Measurements from ENCODE around the gene ALDH1L2.

ALDH1L2 gene

DNA sequence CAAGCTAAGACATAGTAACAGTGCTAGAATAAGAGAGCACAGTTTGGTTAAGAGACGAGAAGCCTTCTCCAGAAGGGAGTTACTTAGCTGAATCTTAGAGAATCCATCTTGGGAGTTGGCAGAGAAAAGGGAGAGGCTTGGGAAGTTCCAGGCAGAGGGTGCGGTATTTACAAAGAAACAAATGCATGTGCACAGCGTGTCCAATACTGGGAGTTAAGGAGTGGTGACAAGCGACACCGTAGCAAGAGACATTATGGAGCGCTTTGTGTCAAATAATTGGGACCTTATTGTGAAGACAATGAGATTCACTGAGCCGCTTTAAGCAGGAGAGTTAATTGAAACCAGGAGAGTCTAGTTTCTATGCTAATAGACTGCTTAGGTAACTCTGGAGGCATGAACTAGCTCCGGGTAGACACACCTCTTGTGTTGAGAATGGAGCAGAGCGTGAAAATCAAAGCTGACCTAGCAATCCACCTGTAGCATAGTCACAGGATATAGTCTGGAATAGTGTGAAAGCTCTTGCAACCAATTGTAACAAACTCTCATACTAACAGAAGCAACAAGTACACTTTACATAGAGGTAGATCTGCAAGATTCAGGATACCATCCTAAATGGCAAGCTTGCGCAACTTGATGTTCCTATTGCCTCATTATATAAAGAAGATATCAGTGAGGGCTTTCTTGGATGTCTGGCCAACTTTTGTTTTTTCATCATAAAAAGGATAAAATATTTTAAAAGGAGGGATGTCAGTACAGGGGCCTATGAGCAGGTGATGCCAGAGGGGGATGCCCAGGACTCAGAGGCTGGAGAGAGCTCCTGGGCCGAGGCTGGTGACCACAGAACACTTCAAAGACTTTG is 5.3 kb downstream of the ALDH1L2 start:
- DNase-seq (ENCODE audit: insufficient read length) = no peak
- TF ChIP-seq TAF1 (IDR thresholded peaks at IDR 0.05; ENCODE audit: borderline replicate concordance, low read depth, low read length) (no peak), POLR2A (IDR thresholded peaks at IDR 0.05; ENCODE audit: low read depth, low read length) (no peak), POLR2AphosphoS5 (IDR thresholded peaks at IDR 0.05; ENCODE audit: low read depth, low read length) (no peak)
- FAIRE-seq = no peak

DNA sequence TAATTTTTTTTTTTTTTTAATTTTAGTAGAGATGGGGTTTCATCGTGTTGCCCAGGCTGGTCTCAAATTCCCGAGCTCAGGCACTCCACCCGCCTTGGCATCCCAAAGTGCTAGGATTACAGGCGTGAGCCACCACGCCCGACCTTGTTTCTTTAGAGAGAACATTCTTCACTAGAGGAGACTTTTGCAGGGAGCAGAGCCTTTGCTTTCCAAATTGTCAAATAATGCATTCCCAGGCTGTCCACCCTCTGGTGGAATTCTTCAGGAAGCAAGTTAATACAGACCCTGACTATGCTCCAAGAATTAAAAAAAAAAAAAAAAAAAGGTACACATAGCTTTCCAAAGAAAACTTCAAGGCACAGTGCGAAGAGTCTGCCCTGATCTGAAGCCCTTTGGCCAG is 6.8 kb downstream of the ALDH1L2 start:
- no peak for FAIRE-seq
- TF ChIP-seq TAF1 (IDR thresholded peaks at IDR 0.05; ENCODE audit: borderline replicate concordance, low read depth, low read length) (no peak), POLR2A (IDR thresholded peaks at IDR 0.05; ENCODE audit: low read depth, low read length) (no peak), POLR2AphosphoS5 (IDR thresholded peaks at IDR 0.05; ENCODE audit: low read depth, low read length) (no peak)
- DNase-seq (ENCODE audit: insufficient read length) = no peak

DNA sequence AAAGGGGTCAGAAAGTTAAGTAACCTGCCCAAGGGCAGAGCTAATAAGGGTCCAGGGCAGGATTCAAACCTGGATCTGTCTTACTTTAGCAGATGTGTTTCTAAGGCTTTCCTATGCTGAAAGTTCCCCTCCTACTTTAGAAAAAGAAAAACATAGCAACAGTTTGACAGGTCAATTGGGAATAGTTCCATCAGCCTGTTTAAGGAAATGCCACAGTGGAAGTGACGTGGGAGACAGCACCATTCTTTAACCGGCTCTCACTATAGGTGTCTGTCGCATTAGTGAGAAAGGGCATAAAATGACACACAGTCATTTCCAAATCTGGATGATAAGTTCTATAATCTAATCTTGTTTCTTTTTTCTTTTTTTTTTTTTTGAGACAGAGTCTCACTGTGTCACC is 7.3 kb downstream of the ALDH1L2 start:
- no peak for FAIRE-seq
- DNase-seq (ENCODE audit: insufficient read length) = no peak
- no peak for TF ChIP-seq TAF1 (IDR thresholded peaks at IDR 0.05; ENCODE audit: borderline replicate concordance, low read depth, low read length)
- TF ChIP-seq POLR2A (IDR thresholded peaks at IDR 0.05; ENCODE audit: low read depth, low read length) = no peak

DNA sequence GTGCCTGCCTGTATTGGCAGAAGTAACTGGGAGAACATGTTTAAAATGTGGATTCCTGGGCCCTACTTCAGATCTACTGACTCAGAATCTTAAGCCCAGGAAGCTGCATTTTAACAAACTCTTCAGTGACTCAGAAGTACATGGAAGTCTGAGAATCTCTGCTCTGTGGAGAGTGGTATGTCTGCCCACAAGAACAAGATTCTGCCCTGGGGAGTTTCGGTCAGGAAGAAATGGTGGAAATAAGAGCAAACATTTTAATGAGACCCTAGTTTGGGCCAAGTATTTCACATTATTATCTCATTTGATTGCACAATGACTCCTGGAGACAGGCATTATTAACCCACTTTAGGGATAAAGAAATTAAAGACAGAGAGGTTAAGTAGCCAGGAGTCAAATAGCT is 8.2 kb downstream of the ALDH1L2 start:
- no peak for DNase-seq (ENCODE audit: insufficient read length)
- FAIRE-seq = no peak
- no peak for TF ChIP-seq POLR2AphosphoS5 (IDR thresholded peaks at IDR 0.05; ENCODE audit: low read depth, low read length)

DNA sequence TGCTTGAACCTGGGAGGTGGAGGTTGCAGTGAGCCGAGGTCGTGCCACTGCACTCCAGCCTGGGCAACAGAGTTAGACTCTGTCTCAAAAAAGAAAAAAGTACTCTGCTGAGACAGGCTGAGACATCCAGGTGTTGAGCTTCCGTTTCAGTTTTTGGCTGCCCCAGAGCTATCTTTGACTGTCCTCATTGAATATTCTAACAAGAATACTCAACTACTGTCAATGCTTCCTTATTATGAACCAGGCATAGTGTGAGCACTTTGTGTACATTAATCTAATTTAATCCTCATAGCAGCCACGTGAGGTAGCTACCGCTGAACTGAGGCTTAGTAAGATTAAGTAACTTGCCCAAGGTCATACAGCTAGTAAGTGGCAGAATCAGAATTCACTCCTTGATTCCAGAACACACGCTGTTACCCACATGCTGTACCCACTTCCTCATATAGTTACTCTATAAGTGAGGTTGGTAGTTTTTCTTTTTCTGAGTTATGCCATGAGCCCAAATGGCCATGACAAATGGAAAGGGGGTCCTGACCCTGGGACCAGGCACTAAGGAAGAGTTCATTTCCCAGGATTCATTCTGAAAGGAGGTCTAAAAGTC is 11.3 kb downstream of the ALDH1L2 start:
- FAIRE-seq (no peak), DNase-seq (ENCODE audit: insufficient read length) (no peak)
- no peak for TF ChIP-seq TAF1 (IDR thresholded peaks at IDR 0.05; ENCODE audit: borderline replicate concordance, low read depth, low read length)
- no peak for TF ChIP-seq POLR2A (IDR thresholded peaks at IDR 0.05; ENCODE audit: low read depth, low read length)
- no peak for TF ChIP-seq POLR2AphosphoS5 (IDR thresholded peaks at IDR 0.05; ENCODE audit: low read depth, low read length)

DNA sequence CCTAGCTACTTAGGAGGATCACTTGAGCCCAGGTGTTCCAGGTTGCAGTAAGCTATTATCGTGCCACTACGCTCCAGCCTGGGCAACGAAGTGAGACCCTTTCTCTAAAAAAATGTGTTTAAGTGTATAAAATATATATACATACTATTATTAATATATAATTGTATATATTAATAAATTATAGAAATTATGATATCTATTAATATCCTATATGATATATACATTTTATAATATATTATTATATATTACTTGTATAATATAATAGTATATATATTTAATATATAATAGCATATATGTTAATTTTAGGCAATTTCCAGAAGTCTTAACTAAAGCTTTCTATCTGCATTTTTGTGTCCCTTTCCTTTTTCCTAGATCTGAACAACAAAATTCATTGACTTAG is 12.3 kb downstream of the ALDH1L2 start:
- DNase-seq (ENCODE audit: insufficient read length) = no peak
- no peak for TF ChIP-seq POLR2A (IDR thresholded peaks at IDR 0.05; ENCODE audit: low read depth, low read length)
- no peak for TF ChIP-seq POLR2AphosphoS5 (IDR thresholded peaks at IDR 0.05; ENCODE audit: low read depth, low read length)
- no peak for TF ChIP-seq TAF1 (IDR thresholded peaks at IDR 0.05; ENCODE audit: borderline replicate concordance, low read depth, low read length)
- FAIRE-seq = no peak

DNA sequence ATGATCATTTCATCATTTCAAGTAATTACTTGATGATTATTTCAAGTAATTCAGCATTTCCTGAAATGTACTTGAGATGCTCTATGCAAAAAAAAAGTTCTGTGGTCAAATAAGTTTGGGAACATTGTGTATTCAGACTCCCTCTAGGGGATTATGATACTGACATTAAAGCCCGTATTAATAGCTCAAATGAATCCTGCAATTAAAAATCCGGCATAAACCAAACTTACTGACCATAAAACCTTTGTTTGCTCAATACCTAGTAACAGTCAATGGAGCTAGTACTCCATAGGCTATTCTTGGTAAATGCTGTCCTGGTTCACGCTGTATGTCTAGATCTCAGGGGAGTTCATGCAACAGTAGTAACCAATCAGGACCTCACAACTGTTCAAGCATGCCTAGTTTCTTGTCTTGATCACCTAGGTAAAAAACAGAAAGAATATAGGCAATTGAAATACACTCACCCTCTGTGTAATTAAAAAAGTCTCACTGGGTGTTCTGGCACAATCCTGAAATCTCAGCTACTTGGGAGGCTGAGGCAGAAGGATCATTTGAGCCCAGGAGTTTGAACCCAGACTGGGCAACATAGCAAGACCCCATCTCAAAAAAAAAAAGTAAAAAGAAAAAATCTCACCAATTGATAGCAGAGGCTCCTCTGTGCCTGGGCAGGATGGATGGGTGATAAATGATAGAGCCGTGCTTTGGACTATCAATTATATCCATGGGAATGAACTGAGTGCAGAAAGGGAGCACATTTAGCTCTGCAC is 14.1 kb downstream of the ALDH1L2 start:
- TF ChIP-seq POLR2A (IDR thresholded peaks at IDR 0.05; ENCODE audit: low read depth, low read length) (no peak), TAF1 (IDR thresholded peaks at IDR 0.05; ENCODE audit: borderline replicate concordance, low read depth, low read length) (no peak), POLR2AphosphoS5 (IDR thresholded peaks at IDR 0.05; ENCODE audit: low read depth, low read length) (no peak)
- no peak for FAIRE-seq
- no peak for DNase-seq (ENCODE audit: insufficient read length)

DNA sequence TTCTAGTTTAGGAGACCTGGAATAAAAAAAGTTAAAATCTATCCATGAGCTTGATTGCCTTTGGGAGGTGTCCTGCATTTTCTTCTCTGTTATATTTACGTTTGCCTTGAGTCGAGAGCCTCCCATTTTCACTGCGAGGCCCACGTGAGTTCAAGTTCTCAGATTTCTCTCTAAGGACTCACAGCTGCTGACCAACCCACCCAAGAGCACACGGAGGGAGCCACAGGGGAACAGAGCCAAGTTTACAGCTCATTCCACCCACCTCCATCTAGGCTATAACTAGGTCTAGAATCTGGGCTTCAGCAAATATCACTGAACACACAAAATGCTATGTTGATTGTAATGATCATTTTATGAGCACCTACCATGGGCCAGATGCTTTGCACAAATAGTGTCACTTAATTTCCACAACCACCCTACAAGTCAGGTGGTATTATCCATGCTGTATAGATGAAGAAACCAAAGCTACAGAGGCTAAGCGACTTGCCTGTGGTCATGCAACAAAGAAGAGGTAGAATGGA is 16.7 kb downstream of the ALDH1L2 start:
- no peak for DNase-seq (ENCODE audit: insufficient read length)
- FAIRE-seq = no peak
- TF ChIP-seq POLR2A (IDR thresholded peaks at IDR 0.05; ENCODE audit: low read depth, low read length) = no peak
- no peak for TF ChIP-seq POLR2AphosphoS5 (IDR thresholded peaks at IDR 0.05; ENCODE audit: low read depth, low read length)
- TF ChIP-seq TAF1 (IDR thresholded peaks at IDR 0.05; ENCODE audit: borderline replicate concordance, low read depth, low read length) = no peak

DNA sequence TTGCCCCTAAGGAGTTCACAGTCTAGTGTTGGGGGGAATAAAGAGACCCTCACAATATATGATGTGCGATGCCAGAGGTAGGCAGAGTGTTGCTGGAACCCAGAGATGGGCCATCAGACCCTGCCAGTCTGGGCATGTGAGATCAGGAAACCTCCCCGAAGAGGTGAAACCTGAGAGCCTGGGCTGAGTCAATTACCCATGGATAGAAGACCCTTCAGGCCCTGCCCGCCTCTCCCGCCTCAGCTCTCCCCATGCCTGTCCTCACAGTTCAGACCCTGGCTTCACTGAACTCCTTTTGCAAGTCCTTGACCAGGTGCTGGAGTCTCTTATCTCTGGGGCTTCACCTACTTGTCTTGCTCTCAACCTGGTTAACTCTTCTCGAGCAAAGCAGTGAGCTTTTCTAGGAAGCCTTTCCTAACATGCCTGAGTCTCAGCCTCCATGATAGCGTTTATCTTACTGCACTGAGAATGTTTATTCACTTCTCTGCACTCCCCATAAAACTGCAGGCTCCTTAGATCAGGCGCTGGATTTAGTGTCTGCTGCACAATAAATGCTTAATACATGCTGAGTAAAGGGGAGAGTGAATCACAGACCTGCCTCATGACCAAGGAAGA is 19.6 kb downstream of the ALDH1L2 start:
- TF ChIP-seq POLR2A (IDR thresholded peaks at IDR 0.05; ENCODE audit: low read depth, low read length) = no peak
- TF ChIP-seq TAF1 (IDR thresholded peaks at IDR 0.05; ENCODE audit: borderline replicate concordance, low read depth, low read length) = no peak
- no peak for TF ChIP-seq POLR2AphosphoS5 (IDR thresholded peaks at IDR 0.05; ENCODE audit: low read depth, low read length)
- FAIRE-seq = no peak
- no peak for DNase-seq (ENCODE audit: insufficient read length)

DNA sequence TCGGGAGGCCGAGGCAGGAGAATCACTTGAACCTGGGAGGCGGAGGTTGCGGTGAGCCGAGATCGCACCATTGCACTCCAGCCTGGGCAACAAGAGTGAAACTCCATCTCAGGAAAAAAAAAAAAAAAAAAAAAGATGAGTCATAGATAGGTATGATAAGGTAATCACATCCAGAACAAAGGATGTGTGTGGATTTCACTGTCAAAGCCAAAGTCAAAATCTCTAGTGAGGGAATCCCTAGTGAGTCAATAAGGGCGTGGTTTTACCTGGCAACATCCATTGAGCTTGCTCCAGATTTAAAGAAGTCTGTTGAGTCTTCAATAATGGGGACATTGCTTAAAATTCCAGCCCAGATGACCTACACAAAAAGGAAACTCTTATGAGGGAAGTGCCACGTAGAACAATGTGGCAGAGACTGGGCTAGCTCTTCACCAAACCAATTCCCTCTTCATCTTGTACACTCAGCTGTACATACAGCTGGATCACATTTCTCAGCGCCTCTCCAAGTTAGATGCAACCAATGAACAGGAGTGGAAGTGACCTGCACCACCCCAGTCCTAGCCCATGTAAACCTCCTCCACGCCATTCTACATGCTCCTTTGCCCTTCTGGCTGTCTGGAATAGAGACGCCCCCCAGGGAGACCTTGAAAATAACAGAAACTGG is 23.4 kb downstream of the ALDH1L2 start:
- FAIRE-seq = no peak
- no peak for TF ChIP-seq POLR2AphosphoS5 (IDR thresholded peaks at IDR 0.05; ENCODE audit: low read depth, low read length)
- TF ChIP-seq TAF1 (IDR thresholded peaks at IDR 0.05; ENCODE audit: borderline replicate concordance, low read depth, low read length) = no peak
- no peak for TF ChIP-seq POLR2A (IDR thresholded peaks at IDR 0.05; ENCODE audit: low read depth, low read length)
- no peak for DNase-seq (ENCODE audit: insufficient read length)

DNA sequence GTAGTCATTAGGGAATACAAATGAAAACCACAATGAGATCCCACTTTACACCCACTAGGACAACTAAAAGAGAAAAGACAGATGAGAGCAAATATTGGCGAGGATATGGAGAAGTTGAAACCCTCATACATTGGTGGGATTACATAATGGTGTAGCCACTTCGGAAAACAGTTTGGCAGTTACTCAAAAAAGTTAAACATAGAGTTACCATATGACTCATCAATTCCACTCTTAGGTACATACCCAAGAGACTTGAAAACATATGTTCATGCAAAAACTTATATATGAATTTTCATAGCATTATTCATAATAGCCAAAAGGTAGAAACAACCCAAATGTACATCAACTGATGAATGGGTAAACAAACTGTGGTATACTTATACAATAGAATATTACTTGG is 27.1 kb downstream of the ALDH1L2 start:
- DNase-seq (ENCODE audit: insufficient read length) (no peak), FAIRE-seq (no peak)
- TF ChIP-seq POLR2AphosphoS5 (IDR thresholded peaks at IDR 0.05; ENCODE audit: low read depth, low read length) (no peak), TAF1 (IDR thresholded peaks at IDR 0.05; ENCODE audit: borderline replicate concordance, low read depth, low read length) (no peak), POLR2A (IDR thresholded peaks at IDR 0.05; ENCODE audit: low read depth, low read length) (no peak)

All from GM12892 (cell line).